Keratinocyte (primary cell): ENCODE results near the gene TBXT. TPM values are rescaled to one million over a fixed set of nuclear protein-coding genes. Genes with fewer than 3 reads are reported as not detected.

Experiments used
- DNase-seq: peaks from one replicate; pipeline ENCODE4 v3.0.0-alpha.2; 2011; ENCODE audit warnings: low read depth, missing footprints, low spot score
- FAIRE-seq: peaks from 2 replicates; lab custom pipeline; 2011; peaks lifted over from hg19 to GRCh38; lab: Jason Lieb, UNC
- H2AFZ ChIP-seq: 2 replicates; pipeline ENCODE4 v1.6.0; 2012; ENCODE audit warnings: low read length, control low read depth, inconsistent platforms; ENCODE audit not compliant: control insufficient read depth
- H3K27ac ChIP-seq: 2 replicates; pipeline ENCODE4 v1.5.1; 2011; ENCODE audit warnings: low read length; ENCODE audit not compliant: control insufficient read depth, insufficient read depth
- H3K27me3 ChIP-seq: 3 replicates; pipeline ENCODE4 v1.6.0; 2011; ENCODE audit warnings: low read length; ENCODE audit not compliant: control insufficient read depth, insufficient read depth; ENCODE audit errors: extremely low read depth
- H3K36me3 ChIP-seq, 2 experiments: 2 replicates in 1 of 2; 3 replicates in 1 of 2; pipeline ENCODE4 v1.5.1; 2011; ENCODE audit warnings: low read length in 2 of 2, mild to moderate bottlenecking in 1 of 2; ENCODE audit not compliant: control insufficient read depth in 2 of 2, insufficient read depth in 2 of 2; ENCODE audit errors: extremely low read depth in 1 of 2
- H3K4me1 ChIP-seq: 3 replicates; pipeline ENCODE4 v1.5.1; 2011; ENCODE audit warnings: low read length; ENCODE audit not compliant: control insufficient read depth, insufficient read depth; ENCODE audit errors: extremely low read depth
- H3K4me2 ChIP-seq: 3 replicates; pipeline ENCODE4 v1.6.0; 2011; ENCODE audit warnings: low read depth, low read length; ENCODE audit not compliant: control insufficient read depth, insufficient read depth; ENCODE audit errors: extremely low read depth
- H3K4me3 ChIP-seq, 3 experiments: fragments of 200-600 bp in 1 of 3; sonication (generic) in 1 of 3; 2 replicates in 2 of 3; 3 replicates in 1 of 3; pipeline ENCODE4 v1.5.1; 2011 to 2016; ENCODE audit warnings: low read length in 3 of 3, mild to moderate bottlenecking in 3 of 3, control low read depth in 2 of 3, inconsistent platforms in 1 of 3, low read depth in 1 of 3, mixed read lengths in 1 of 3, mixed run types in 1 of 3, moderate library complexity in 1 of 3; ENCODE audit not compliant: control insufficient read depth in 2 of 3, insufficient read depth in 2 of 3; ENCODE audit errors: extremely low read depth in 1 of 3
- H3K79me2 ChIP-seq: 2 replicates; pipeline ENCODE4 v1.6.0; 2012; ENCODE audit warnings: low read length; ENCODE audit not compliant: control insufficient read depth, insufficient read depth
- H3K9ac ChIP-seq: 3 replicates; pipeline ENCODE4 v1.6.0; 2011; ENCODE audit warnings: low read length; ENCODE audit not compliant: control insufficient read depth, insufficient read depth; ENCODE audit errors: extremely low read depth
- H3K9me1 ChIP-seq: 3 replicates; pipeline ENCODE4 v1.6.0; 2011; ENCODE audit warnings: low read length; ENCODE audit not compliant: control insufficient read depth, insufficient read depth; ENCODE audit errors: extremely low read depth
- H3K9me3 ChIP-seq: 2 replicates; pipeline ENCODE4 v1.5.1; 2012; ENCODE audit warnings: low read depth, low read length; ENCODE audit not compliant: control insufficient read depth
- H4K20me1 ChIP-seq: 3 replicates; pipeline ENCODE4 v1.6.0; 2011; ENCODE audit warnings: low read length; ENCODE audit not compliant: control insufficient read depth, insufficient read depth; ENCODE audit errors: extremely low read depth
- EZH2 ChIP-seq: IDR thresholded peaks from one replicate; pipeline ENCODE4 v1.6.1; 2012; ENCODE audit warnings: inconsistent platforms, mild to moderate bottlenecking, low read length, moderate library complexity
- dilution Hi-C: fragments of 300-500 bp; cut with MboI; formaldehyde crosslinking; loops from one replicate; pipeline ENCODE4 v1.7.0; 2020; ENCODE audit warnings: low sequenced_read_pairs; ENCODE audit not compliant: extremely low pct_ligation_motif_present
- polyA plus RNA-seq, 5 experiments: library from polyadenylated mRNA; depleted of rRNA in 3 of 5; stranded (reverse) in 3 of 5; stranded (forward) in 1 of 5; unstranded in 1 of 5; fragments of >200 nt; gene quantifications; 1 replicate in 1 of 5; 2 replicates in 3 of 5; 3 replicates in 1 of 5; pipeline versions ENCODE4 v1.2.1 to v1.2.3, GENCODE V29; 2011 to 2012; ENCODE audit warnings: missing spikeins in 2 of 5, low read depth in 1 of 5, low replicate concordance in 1 of 5
- TF ChIP-seq, protein P1 (sequence below), 3 experiments: IDR thresholded peaks in 1 of 3; conservative IDR thresholded peaks in 1 of 3; optimal IDR thresholded peaks in 1 of 3; 2 replicates in 2 of 3; 3 replicates in 1 of 3; pipeline versions ENCODE3 to v1.5.1; 2011; ENCODE audit warnings: low read length in 3 of 3, mild to moderate bottlenecking in 3 of 3, moderate library complexity in 2 of 3, control low read depth in 1 of 3, inconsistent platforms in 1 of 3; ENCODE audit not compliant: insufficient read depth in 2 of 3; ENCODE audit errors: extremely low read depth in 1 of 3

Gene TBXT
- polyA plus RNA-seq, 1 donor (not counting 4 experiments of a cell fraction or from before 2014, with no cell fraction given), result not detected

GRCh38 chr6:166204852-166205650, 37.4 kb upstream of the TBXT start:
- H3K4me1 ChIP-seq, result no peaks in the 10 kb centered on the region
- no peaks in the 10 kb centered on the region for H3K36me3 ChIP-seq
- no peaks in the 10 kb centered on the region for H3K9me1 ChIP-seq
- no peak overlapping the region for H2AFZ ChIP-seq
- H3K9me3 ChIP-seq, result no peaks in the 10 kb centered on the region
- no peak for FAIRE-seq
- DNase-seq, result no peak
- no peak for TF ChIP-seq EZH2
- TF ChIP-seq, protein P1, sequence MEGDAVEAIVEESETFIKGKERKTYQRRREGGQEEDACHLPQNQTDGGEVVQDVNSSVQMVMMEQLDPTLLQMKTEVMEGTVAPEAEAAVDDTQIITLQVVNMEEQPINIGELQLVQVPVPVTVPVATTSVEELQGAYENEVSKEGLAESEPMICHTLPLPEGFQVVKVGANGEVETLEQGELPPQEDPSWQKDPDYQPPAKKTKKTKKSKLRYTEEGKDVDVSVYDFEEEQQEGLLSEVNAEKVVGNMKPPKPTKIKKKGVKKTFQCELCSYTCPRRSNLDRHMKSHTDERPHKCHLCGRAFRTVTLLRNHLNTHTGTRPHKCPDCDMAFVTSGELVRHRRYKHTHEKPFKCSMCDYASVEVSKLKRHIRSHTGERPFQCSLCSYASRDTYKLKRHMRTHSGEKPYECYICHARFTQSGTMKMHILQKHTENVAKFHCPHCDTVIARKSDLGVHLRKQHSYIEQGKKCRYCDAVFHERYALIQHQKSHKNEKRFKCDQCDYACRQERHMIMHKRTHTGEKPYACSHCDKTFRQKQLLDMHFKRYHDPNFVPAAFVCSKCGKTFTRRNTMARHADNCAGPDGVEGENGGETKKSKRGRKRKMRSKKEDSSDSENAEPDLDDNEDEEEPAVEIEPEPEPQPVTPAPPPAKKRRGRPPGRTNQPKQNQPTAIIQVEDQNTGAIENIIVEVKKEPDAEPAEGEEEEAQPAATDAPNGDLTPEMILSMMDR (optimal IDR thresholded peaks at IDR 0.05 in 1 of 3, IDR thresholded peaks at IDR 0.05 in 1 of 3, conservative IDR thresholded peaks at IDR 0.05 in 1 of 3; ENCODE audit: extremely low read depth in 1 of 3, insufficient read depth in 2 of 3, low read length in 3 of 3), result no peak
- H3K27me3 ChIP-seq, result no peaks in the 10 kb centered on the region
- no peak overlapping the region for H3K9ac ChIP-seq
- H3K27ac ChIP-seq, result no peak overlapping the region
- no peak overlapping the region for H3K4me2 ChIP-seq
- no peak overlapping the region for H3K4me3 ChIP-seq
- dilution Hi-C loops, result no loop called here
- H4K20me1 ChIP-seq, result no peaks in the 10 kb centered on the region
- no peaks in the 10 kb centered on the region for H3K79me2 ChIP-seq

DNA sequence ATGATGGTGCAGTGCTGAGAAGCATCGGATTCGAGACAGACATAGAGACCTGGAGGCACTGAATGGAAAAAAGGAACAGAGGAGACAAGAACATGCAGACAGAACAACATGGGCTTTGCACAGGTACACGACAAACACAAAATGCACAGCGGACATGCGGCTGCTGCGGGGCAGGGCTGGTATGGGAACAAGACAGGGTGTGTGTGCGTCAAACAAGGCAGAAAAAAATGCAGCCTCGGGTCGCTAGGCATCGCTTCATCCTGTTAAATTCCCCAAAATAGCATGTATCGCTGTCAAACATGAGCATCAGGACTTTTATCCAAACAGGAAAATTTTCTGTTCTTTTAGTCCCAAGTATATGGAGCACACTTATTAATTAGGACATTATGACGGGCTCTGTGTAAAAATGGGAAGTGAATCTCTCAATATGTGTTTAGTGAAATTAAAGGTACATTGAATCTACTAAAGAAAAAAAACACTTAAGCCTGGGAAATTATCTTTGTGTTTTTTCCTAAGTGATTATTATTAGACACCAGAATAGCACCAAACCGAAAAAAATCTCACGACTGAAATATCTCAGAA, 36.1 kb upstream of the TBXT start:
- no peaks in the 10 kb centered on the region for H3K27me3 ChIP-seq

More for the DNA sequence above, 36.1 kb upstream of the TBXT start:
- Histone ChIP-seq H4K20me1 (no peaks in the 10 kb centered on the region), H3K9me1 (no peaks in the 10 kb centered on the region), H3K79me2 (no peaks in the 10 kb centered on the region), H3K9me3 (no peaks in the 10 kb centered on the region), H3K4me2 (no peak overlapping the region), H3K27ac (no peak overlapping the region), H3K36me3 (no peaks in the 10 kb centered on the region), H3K4me1 (no peaks in the 10 kb centered on the region), H3K9ac (no peak overlapping the region), H2AFZ (no peak overlapping the region), H3K4me3 (no peak overlapping the region)
- dilution Hi-C loops, result no loop called here
- FAIRE-seq (no peak), DNase-seq (no peak)
- TF ChIP-seq EZH2, result no peak
- TF ChIP-seq, protein P1 (optimal IDR thresholded peaks at IDR 0.05 in 1 of 3, IDR thresholded peaks at IDR 0.05 in 1 of 3, conservative IDR thresholded peaks at IDR 0.05 in 1 of 3; ENCODE audit: extremely low read depth in 1 of 3, insufficient read depth in 2 of 3, low read length in 3 of 3), result no peak
